Upper lobe of left lung (tissue), 4 donors: ENCODE data around the gene PLEKHA4.

Source experiments
- CTCF ChIP-seq, 6 experiments: fragments of 450-650 bp in 4 of 6; fragments of 200-600 bp in 2 of 6; sonication (generic) in 2 of 6; IDR thresholded peaks; one replicate each; pipeline ENCODE4 v1.5.1; 2016 to 2019; ENCODE audit warnings: antibody characterized with exemption in 6 of 6
- EP300 ChIP-seq, 4 donors: sonication (generic); formaldehyde crosslinking; IDR thresholded peaks; one replicate each; pipeline ENCODE4 v1.5.1; 2017; ENCODE audit warnings: antibody characterized with exemption in 4 of 4, control low read depth in 2 of 4
- POLR2A ChIP-seq, 4 donors: fragments of 450-650 bp; IDR thresholded peaks; one replicate each; pipeline ENCODE4 v1.5.1; 2016 to 2017; ENCODE audit warnings: antibody characterized with exemption in 4 of 4, mild to moderate bottlenecking in 2 of 4
- POLR2AphosphoS5 ChIP-seq, 2 donors: sonication (generic); formaldehyde crosslinking; IDR thresholded peaks; one replicate each; pipeline ENCODE4 v1.5.1; 2017; ENCODE audit warnings: antibody characterized with exemption in 2 of 2

- no peak for TF ChIP-seq CTCF (IDR thresholded peaks at IDR 0.05)
- TF ChIP-seq POLR2A (IDR thresholded peaks at IDR 0.05) = no peak
- no peak for TF ChIP-seq POLR2AphosphoS5 (IDR thresholded peaks at IDR 0.05)
- no peak for TF ChIP-seq EP300 (IDR thresholded peaks at IDR 0.05)
These were observed 5.3 kb upstream of the PLEKHA4 start for GRCh38 chr19:48873476-48874302.
